GM18858 (cell line): ENCODE data around the gene CCDC192.
"Not testable (repeated sequence)": the region's sequence is repeated elsewhere in the genome, so short reads cannot be mapped to it uniquely, and the experiment has no call there.

Experiments used
- ATAC-seq: cut with Tn5 transposase; IDR thresholded peaks from one replicate; pipeline ENCODE4 v1.9.1; 2021; ENCODE audit not compliant: unreplicated experiment

Gene CCDC192

GRCh38 chr5:127702926-127703561 lies at the start of gene CCDC192:
CCDC192 (plus strand) TSS chr5:127703391; CDS start chr5:127703446, 55 bp downstream.
- ATAC-seq, result no peak

GRCh38 chr5:127656825-127657224 lies 46.4 kb upstream of the CCDC192 start:
- no peak for ATAC-seq

GRCh38 chr5:127660047-127660733 lies 43.0 kb upstream of the CCDC192 start:
- ATAC-seq, result no peak

- ATAC-seq, result no peak
Measured at GRCh38 chr5:127664093-127664492, 39.1 kb upstream of the CCDC192 start.

GRCh38 chr5:127665641-127666040 lies 37.5 kb upstream of the CCDC192 start:
- ATAC-seq, result no peak

GRCh38 chr5:127666043-127666716 lies 37.0 kb upstream of the CCDC192 start:
- ATAC-seq, result no peak

GRCh38 chr5:127667926-127668325 lies 35.3 kb upstream of the CCDC192 start:
- ATAC-seq, result no peak

GRCh38 chr5:127671218-127671617 lies 32.0 kb upstream of the CCDC192 start:
- no peak for ATAC-seq

GRCh38 chr5:127673117-127673800 lies 29.9 kb upstream of the CCDC192 start:
- no peak for ATAC-seq

- not testable (repeated sequence) for ATAC-seq
Measured at GRCh38 chr5:127676951-127677350, 26.2 kb upstream of the CCDC192 start.

- not testable (repeated sequence) for ATAC-seq
Measured at GRCh38 chr5:127679691-127680330, 23.4 kb upstream of the CCDC192 start.

- ATAC-seq, result no peak
Measured at GRCh38 chr5:127680595-127680994, 22.6 kb upstream of the CCDC192 start.

GRCh38 chr5:127683008-127683407 lies 20.2 kb upstream of the CCDC192 start:
- no peak for ATAC-seq

GRCh38 chr5:127684726-127685467 lies 18.3 kb upstream of the CCDC192 start:
- no peak for ATAC-seq

- no peak for ATAC-seq
Measured at GRCh38 chr5:127685662-127686061, 17.5 kb upstream of the CCDC192 start.

GRCh38 chr5:127686424-127686823 lies 16.8 kb upstream of the CCDC192 start:
- ATAC-seq, result no peak

- no peak for ATAC-seq
Measured at GRCh38 chr5:127694518-127695171, 8.5 kb upstream of the CCDC192 start.

GRCh38 chr5:127695346-127695745 lies 7.8 kb upstream of the CCDC192 start:
- no peak for ATAC-seq

GRCh38 chr5:127696683-127697082 lies 6.5 kb upstream of the CCDC192 start:
- no peak for ATAC-seq
